Measurements from ENCODE around the gene BPIFB1.

Gene BPIFB1

DNA sequence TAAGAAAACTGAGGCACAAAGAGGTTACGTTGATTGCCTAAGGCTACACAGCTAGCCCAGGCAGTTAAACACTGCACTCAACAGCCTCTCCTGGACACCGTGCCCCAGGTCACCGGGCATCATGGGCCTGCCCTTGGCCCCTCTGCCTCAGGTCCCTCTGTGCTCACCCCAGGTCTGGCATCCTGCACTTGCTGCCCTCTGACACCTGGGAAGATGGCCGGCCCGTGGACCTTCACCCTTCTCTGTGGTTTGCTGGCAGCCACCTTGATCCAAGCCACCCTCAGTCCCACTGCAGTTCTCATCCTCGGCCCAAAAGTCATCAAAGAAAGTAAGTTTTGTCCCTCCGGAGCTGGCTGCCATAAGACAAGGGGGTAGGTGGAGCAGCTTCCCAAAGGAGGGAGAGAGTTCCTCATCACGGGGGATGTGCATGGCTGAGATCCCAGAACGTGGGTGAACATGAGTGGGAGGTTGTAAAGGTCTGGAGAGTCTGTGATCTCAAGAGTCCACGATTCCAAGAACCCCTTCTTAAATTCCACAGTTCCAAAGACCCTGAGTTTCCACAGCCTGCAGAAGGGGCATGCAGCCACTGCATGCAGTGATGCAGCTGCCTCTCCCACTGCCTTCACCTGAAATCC lies 3.0 kb downstream of the BPIFB1 start:
- DNase-seq (ENCODE audit: low read depth, low spot score) = no peak

GRCh38 chr20:33287884-33288283 lies 4.9 kb downstream of the BPIFB1 start:
- H3K4me3 ChIP-seq (ENCODE audit: low read length) = no peak overlapping the region

More for the DNA sequence above, 3.0 kb downstream of the BPIFB1 start:
- H3K4me3 ChIP-seq (ENCODE audit: low read length) = no peak overlapping the region

GRCh38 chr20:33290852-33291251 lies 7.8 kb downstream of the BPIFB1 start:
- no peak for DNase-seq (ENCODE audit: low read depth, low spot score)
- no peak overlapping the region for H3K4me3 ChIP-seq (ENCODE audit: low read length)

More at GRCh38 chr20:33287884-33288283, 4.9 kb downstream of the BPIFB1 start:
- DNase-seq (ENCODE audit: low read depth, low spot score) = no peak

GRCh38 chr20:33291416-33291815 lies 8.4 kb downstream of the BPIFB1 start:
- H3K4me3 ChIP-seq (ENCODE audit: low read length) = no peak overlapping the region
- DNase-seq (ENCODE audit: low read depth, low spot score) = no peak

DNA sequence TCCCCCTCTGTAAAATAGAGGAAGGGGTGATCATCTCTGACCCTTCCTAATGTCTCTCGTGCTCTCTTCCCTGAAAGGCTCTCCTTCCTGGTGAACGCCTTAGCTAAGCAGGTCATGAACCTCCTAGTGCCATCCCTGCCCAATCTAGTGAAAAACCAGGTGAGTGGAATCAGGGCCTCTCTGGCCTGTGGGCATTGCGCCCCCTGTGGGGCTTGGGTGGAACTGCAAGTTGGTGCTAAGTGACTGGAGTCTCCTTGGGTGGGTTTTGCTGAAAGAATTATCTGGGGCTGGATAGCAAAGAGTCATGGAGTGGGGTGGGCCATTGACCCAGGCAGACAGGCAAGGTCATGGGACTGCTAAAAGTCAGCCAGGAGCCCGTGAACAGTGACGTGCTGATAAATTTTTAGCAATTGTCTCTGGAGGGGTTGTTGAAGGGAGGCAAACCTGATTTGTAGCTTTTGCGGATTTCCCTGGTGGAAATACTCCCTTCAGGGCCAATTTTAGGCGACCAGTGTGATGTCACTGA lies 8.9 kb downstream of the BPIFB1 start:
- no peak overlapping the region for H3K4me3 ChIP-seq (ENCODE audit: low read length)
- peak; percentile 37 for DNase-seq (ENCODE audit: low read depth, low spot score)

DNA sequence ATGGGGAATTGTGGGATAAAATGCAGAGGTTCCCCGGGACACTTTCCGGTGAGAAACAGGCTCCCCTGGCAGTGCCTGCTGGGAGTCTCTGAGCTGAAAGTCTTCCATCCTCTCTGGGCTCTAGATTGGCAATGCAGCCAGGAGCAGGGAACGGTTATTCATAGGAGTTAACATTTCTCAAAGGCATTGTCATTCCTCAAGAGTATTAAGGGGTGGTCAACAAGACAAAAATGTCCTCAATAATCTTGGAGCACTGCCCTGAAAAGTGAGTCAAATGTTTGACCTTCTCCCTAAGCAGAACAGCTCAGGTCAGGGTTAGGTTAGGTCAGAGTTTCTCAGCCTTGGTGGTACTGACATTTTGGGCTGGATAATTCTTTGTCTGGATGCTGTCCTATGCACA lies 13.2 kb downstream of the BPIFB1 start:
- DNase-seq (ENCODE audit: low read depth, low spot score) = no peak
- no peak overlapping the region for H3K4me3 ChIP-seq (ENCODE audit: low read length)

DNA sequence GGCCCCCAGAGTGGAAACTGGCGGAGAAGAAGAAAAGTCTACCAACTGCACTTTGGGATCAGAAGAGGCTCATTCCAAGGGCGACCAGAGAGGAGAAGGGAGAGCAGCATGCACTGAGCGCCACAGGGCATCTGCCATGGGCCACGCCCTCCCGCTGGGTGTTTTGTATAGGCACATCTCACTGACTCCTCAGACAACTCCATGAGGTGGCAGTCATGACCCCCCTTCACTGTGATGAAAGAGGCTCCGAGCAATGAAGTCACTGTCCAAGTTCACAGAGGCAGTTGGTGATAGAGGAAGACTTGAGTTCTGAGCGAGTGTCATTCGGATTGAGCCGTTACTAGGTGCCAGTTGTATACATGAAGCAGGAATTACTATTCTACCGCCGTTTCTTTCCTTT lies 15.4 kb downstream of the BPIFB1 start:
- DNase-seq (ENCODE audit: low read depth, low spot score) = no peak
- no peak overlapping the region for H3K4me3 ChIP-seq (ENCODE audit: low read length)

DNA sequence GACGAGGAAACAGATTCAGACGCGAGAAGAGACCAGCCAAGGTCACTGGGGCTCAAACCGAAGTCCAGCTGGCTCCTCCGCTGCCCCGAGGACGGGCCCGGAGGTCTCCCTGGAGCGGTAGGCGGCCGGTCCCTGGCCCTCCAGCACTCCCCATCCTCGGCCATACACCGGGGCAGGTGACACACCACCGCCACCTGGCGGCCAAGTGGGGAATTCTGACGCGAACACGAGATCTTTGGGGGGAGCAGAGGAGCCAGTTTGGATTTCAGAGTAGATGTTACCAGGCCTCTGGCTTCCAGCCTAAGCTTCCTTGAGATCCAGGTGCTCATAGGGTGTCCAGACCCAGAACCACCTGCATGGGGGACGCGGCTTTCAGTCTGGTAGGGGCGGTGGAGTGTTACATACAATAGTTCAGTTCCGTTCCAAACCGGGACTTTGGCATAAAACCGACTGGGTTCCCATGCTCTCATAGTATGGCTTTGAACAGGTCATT lies 16.1 kb downstream of the BPIFB1 start:
- DNase-seq (ENCODE audit: low read depth, low spot score) = peak; percentile 29
- no peak overlapping the region for H3K4me3 ChIP-seq (ENCODE audit: low read length)

GRCh38 chr20:33301192-33301930 lies 18.3 kb downstream of the BPIFB1 start:
- H3K4me3 ChIP-seq (ENCODE audit: low read length) = no peak overlapping the region
- no peak for DNase-seq (ENCODE audit: low read depth, low spot score)

GRCh38 chr20:33303595-33303994 lies 20.6 kb downstream of the BPIFB1 start:
- no peak overlapping the region for H3K4me3 ChIP-seq (ENCODE audit: low read length)
- no peak for DNase-seq (ENCODE audit: low read depth, low spot score)

DNA sequence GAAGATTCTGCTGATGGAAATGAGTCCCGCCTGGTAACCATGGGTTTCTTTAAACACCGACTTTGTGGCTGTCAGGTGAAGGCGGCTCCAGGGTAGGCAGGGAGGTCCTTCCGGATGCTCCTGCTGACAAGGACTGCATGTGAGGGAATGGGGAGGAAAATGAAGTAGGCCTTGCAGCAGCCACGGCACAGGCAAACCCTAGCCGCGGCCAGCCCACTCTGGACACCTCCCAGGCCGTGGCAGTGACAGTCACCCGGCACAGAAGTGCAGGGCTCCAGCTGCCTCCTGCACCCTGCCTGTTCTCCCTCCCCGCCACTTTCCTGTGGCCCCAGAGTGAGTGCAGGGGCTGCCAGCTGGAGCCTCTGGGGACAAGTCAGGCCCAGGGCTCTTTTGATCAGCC lies 21.0 kb downstream of the BPIFB1 start:
- DNase-seq (ENCODE audit: low read depth, low spot score) = no peak
- H3K4me3 ChIP-seq (ENCODE audit: low read length) = no peak overlapping the region

DNA sequence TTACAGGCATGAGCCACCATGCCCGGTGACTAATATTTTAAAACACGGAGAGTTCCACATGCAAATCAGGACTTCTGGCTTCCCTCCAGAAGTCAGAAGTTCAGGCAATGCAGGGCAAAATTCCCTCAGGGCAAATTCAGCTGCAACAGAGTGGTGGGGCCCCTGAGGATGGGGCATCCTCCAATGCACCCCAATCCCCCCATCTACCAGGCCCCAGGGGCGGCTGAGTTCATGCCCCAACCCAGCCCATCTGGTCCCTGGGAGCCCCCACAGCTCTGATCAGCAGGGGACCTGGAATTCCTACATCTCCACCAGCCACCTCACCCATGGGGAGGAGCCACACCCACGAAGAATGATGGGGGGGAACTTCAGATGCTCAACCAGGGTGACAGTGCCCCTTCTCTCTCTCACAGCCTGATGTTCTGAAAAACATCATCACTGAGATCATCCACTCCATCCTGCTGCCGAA lies 22.6 kb downstream of the BPIFB1 start:
- no peak overlapping the region for H3K4me3 ChIP-seq (ENCODE audit: low read length)
- DNase-seq (ENCODE audit: low read depth, low spot score) = no peak

DNA sequence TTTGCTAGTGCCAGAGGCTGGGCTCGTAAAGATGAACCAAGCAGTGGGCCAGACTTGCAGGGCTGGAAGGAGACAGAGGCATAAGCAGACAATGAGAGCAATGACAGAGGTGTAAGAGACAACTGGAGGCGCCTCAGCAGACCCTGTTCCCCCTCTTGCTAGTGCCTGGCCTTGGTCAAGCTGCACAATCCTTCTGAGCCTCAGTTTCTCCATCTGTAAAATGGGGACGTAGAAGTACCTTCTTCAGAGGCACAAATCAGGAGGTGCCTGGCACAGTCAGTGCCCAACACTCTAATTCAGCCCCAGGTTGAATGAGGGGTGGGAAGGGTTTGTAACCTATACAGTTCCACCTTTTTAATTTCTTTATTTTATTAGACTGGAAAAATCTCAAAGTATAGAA lies 23.2 kb downstream of the BPIFB1 start:
- no peak for DNase-seq (ENCODE audit: low read depth, low spot score)
- H3K4me3 ChIP-seq (ENCODE audit: low read length) = no peak overlapping the region

DNA sequence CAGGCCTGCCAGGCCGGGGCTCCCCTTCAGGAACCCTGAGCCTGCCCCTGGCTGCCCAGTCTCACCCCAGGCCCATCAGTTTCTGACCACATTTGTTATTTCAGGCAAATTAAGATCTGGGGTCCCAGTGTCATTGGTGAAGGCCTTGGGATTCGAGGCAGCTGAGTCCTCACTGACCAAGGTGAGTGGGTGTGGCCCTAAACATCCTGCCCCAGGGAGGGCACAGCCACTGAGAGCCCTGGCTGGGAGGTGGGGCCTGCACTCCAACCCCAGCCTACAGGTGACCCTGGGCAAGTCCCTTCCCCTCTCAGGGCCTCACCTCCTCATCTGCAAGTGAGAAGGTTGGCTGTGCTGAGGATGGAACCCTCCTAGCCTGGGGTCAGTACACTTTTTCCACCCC lies 23.8 kb downstream of the BPIFB1 start:
- no peak overlapping the region for H3K4me3 ChIP-seq (ENCODE audit: low read length)
- DNase-seq (ENCODE audit: low read depth, low spot score) = no peak

DNA sequence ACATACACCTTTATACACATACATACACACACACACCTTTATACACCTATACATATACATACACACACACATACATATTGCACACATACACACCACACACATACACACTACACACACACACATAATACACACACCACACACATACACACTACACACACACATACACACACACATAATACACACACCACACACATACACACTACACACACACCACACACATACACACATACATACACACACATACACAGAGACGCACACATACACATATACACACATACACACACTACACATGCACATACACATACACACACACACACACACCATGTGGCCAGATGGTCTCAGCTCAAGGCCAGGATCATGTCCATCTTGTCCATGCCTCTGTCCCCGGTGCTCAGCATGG lies 25.7 kb downstream of the BPIFB1 start:
- DNase-seq (ENCODE audit: low read depth, low spot score) = no peak
- no peak overlapping the region for H3K4me3 ChIP-seq (ENCODE audit: low read length)

DNA sequence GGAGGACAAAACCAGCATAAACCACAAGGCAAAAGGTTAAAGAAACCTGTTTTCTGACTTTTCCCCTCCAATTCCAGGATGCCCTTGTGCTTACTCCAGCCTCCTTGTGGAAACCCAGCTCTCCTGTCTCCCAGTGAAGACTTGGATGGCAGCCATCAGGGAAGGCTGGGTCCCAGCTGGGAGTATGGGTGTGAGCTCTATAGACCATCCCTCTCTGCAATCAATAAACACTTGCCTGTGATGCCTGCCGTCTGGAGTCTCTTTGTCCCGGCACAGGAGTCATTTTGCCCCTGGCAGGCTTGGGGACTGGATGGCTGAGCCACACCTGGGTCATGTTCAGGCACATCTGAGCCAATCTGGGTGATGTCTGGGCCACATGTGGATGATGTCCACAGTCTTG lies 26.6 kb downstream of the BPIFB1 start:
- no peak overlapping the region for H3K4me3 ChIP-seq (ENCODE audit: low read length)
- DNase-seq (ENCODE audit: low read depth, low spot score) = no peak

DNA sequence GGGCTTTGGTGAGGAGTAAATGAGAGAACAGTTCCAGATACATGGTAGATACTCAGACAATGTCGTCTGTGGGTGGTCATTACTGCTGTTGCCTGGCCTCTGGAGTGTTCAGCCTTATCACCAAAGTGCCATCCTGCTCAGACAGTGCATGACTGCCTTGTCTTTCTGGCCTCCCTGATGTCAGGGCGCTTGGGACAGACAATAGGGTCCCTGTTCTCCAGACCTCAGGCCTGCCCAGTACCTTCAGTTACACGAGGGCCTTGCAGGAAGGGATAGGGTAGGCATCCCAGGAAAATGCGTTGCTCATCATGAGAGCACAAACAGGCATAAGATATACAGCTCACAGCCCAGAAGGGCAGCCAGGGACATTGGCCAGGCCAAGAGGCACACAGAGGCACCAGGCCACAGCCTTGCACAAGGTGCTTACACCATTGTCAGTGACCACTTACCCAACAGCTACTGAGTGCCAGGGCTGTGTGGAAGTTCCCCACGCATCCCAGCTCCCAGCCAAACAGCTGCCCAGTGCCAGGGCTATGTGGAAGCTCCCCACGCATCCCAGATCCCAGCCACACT lies 27.4 kb downstream of the BPIFB1 start:
- no peak for DNase-seq (ENCODE audit: low read depth, low spot score)
- H3K4me3 ChIP-seq (ENCODE audit: low read length) = no peak overlapping the region

- H3K4me3 ChIP-seq (ENCODE audit: low read length) = no peak overlapping the region
- no peak for DNase-seq (ENCODE audit: low read depth, low spot score)
These were observed 28.0 kb downstream of the BPIFB1 start for GRCh38 chr20:33311011-33311410.

GRCh38 chr20:33311996-33312395 lies 29.0 kb downstream of the BPIFB1 start:
- H3K4me3 ChIP-seq (ENCODE audit: low read length) = no peak overlapping the region
- no peak for DNase-seq (ENCODE audit: low read depth, low spot score)

DNA sequence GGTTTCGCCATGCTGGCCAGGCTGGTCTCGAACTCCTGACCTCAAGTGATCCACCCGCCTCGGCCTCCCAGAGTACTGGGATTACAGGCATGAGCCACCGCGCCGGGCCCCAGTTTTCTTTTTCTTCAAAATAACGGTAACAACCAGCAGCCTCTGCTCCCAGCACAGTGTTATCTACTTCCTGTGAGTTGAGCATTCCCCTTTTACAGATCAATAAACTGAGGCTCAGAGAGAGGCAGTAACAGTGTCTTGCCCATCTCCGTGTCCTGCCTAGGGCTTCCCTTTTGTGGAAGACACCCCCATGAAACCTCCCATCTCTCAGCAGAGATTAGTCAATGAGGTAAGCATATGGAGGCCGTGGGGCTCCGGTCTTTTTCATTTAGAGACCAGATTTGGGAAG lies 29.6 kb downstream of the BPIFB1 start:
- H3K4me3 ChIP-seq (ENCODE audit: low read length) = no peak overlapping the region
- no peak for DNase-seq (ENCODE audit: low read depth, low spot score)

Data from Jurkat, Clone E6-1 (cell line).